T-helper 17 cell (primary cell): Measurements from ENCODE around the gene AKT3. TPM values are rescaled to one million over a fixed set of nuclear protein-coding genes. Genes with fewer than 3 reads are reported as not detected.

Experiments
- ATAC-seq: fragments of 150-1000 bp; cut with Tn5 transposase; 2 replicates; pipeline ENCODE4 v1.10.0; 2021; ENCODE audit warnings: mild to moderate bottlenecking, moderate library complexity
- DNase-seq, 3 donors: peaks; one replicate each; pipeline versions ENCODE4 v3.0.0 to v3.0.0-alpha.2; 2020 to 2021
- H3K9me3 ChIP-seq: one replicate; pipeline ENCODE4 v1.7.0; 2013; ENCODE audit warnings: low read length, mild to moderate bottlenecking; ENCODE audit not compliant: control insufficient read depth, poor library complexity, severe bottlenecking
- H3K27ac Mint-ChIP-seq: one replicate; pipeline ENCODE4 v1.8.0; 2022; ENCODE audit warnings: mild to moderate bottlenecking, moderate library complexity, mixed read lengths
- H3K27me3 Mint-ChIP-seq: one replicate; pipeline ENCODE4 v1.8.0; 2022; ENCODE audit warnings: mixed read lengths
- H3K36me3 Mint-ChIP-seq: one replicate; pipeline ENCODE4 v1.8.0; 2022; ENCODE audit warnings: low read depth, mixed read lengths
- H3K4me1 Mint-ChIP-seq: one replicate; pipeline ENCODE4 v1.8.0; 2022; ENCODE audit warnings: mild to moderate bottlenecking, mixed read lengths
- H3K4me3 Mint-ChIP-seq: one replicate; pipeline ENCODE4 v1.8.0; 2022; ENCODE audit warnings: mild to moderate bottlenecking, moderate library complexity, mixed read lengths
- total RNA-seq, 4 donors: library from RNA in 2 of 4; stranded (reverse) in 2 of 4; gene quantifications; one replicate each; pipeline ENCODE4 v1.2.3 and lab custom pipeline; 2022 to 2026

AKT3 gene
- total RNA-seq, 2 donors from 2014 or later: 96.0 to 103 TPM

DNA sequence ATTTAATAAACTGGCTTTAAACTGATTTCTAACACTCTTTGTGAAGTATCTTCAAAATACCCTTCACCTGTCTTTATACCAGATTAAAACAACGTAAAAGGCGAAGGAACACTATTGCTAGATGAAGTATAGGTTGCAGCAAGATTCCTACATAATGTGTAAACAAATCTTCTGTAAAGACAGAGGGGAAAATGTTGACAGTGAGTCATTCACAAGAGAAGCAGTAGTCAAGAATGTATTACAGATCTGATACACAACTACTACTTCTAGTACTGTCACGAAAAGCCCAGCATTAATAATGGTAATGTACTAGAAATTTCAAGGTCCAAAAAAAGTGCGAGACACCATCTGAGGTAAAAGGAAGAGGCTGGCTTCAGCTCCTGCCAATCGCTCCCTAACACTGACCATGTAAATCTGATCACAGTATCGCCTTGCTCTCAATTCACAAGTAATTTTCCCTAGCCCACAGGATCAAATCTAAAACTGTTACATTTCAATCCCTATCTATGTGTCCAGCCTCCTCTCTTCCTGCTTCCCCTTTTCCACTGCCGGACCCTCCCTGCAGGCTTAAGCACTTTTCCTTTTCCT is 290.4 kb downstream of the AKT3 start:
- DNase-seq: no peak
- no peaks in the 10 kb centered on the region for H3K27me3 Mint-ChIP-seq
- H3K9me3 ChIP-seq: peaks cover 2% of the 10 kb centered on the region
- ATAC-seq: no peak
- H3K4me3 Mint-ChIP-seq: no peak overlapping the region
- H3K27ac Mint-ChIP-seq: no peak overlapping the region
- H3K36me3 Mint-ChIP-seq: peaks cover 7% of the 10 kb centered on the region
- peaks cover 3% of the 10 kb centered on the region for H3K4me1 Mint-ChIP-seq

DNA sequence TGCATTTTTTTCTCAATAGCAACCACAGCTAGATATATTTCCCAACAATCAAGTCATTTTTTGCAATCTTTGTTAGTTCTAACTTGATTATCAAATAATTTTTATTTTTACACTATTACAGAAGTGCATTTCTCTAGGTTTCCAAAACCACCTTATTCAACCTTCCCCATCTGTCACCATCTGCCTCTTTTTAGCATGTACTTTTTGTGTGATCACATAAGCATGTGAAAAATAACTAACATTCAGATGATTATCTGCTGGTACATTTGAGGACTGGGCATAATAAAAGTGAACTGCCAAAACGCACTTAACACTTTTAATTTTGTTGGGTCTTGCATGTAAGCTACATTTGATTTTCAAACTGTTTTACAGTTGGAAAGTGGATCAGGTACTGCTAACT is 291.5 kb downstream of the AKT3 start:
- no peak for DNase-seq
- H3K4me3 Mint-ChIP-seq: no peak overlapping the region
- peaks cover 2% of the 10 kb centered on the region for H3K9me3 ChIP-seq
- H3K36me3 Mint-ChIP-seq: peaks cover 7% of the 10 kb centered on the region
- H3K27me3 Mint-ChIP-seq: no peaks in the 10 kb centered on the region
- no peak for ATAC-seq
- H3K27ac Mint-ChIP-seq: no peak overlapping the region
- H3K4me1 Mint-ChIP-seq: peaks cover 3% of the 10 kb centered on the region

- Mint-ChIP-seq H3K27me3 (no peaks in the 10 kb centered on the region), H3K4me1 (peaks cover 3% of the 10 kb centered on the region), H3K4me3 (no peak overlapping the region), H3K27ac (no peak overlapping the region), H3K36me3 (peaks cover 7% of the 10 kb centered on the region)
- DNase-seq (no peak), ATAC-seq (no peak)
- peaks cover 2% of the 10 kb centered on the region for H3K9me3 ChIP-seq
Measured at GRCh38 chr1:243557866-243558265, 292.2 kb downstream of the AKT3 start.

DNA sequence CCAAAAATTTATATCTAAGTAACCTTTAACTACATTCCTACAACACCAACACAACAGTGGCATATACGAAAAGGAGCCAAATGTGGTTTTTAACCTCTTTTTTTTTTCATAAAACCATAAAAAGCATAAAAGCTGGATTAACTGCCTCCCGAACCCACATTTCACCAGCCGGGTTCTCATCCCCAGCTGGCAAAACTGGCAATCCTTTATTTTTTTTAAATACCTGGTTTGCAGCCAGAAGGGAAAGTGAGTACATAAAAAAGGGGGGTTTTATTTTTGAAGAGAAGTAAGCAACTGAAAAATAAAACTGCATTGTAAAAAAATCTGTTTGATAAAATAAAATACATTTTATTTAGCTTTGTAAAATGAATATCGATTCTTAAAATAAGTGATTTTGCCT is 295.4 kb downstream of the AKT3 start:
- H3K4me3 Mint-ChIP-seq: no peak overlapping the region
- no peak overlapping the region for H3K27ac Mint-ChIP-seq
- no peaks in the 10 kb centered on the region for H3K27me3 Mint-ChIP-seq
- no peak for ATAC-seq
- no peak for DNase-seq
- H3K36me3 Mint-ChIP-seq: no peaks in the 10 kb centered on the region
- no peaks in the 10 kb centered on the region for H3K4me1 Mint-ChIP-seq
- H3K9me3 ChIP-seq: no peaks in the 10 kb centered on the region

GRCh38 chr1:243553090-243553489 is 297.0 kb downstream of the AKT3 start:
- Mint-ChIP-seq H3K36me3 (no peaks in the 10 kb centered on the region), H3K4me3 (no peak overlapping the region), H3K4me1 (peaks cover 3% of the 10 kb centered on the region), H3K27ac (no peak overlapping the region), H3K27me3 (no peaks in the 10 kb centered on the region)
- no peak for DNase-seq
- no peaks in the 10 kb centered on the region for H3K9me3 ChIP-seq
- ATAC-seq: no peak

- peaks cover 3% of the 10 kb centered on the region for H3K4me1 Mint-ChIP-seq
- H3K9me3 ChIP-seq: no peaks in the 10 kb centered on the region
- no peak overlapping the region for H3K4me3 Mint-ChIP-seq
- no peaks in the 10 kb centered on the region for H3K27me3 Mint-ChIP-seq
- ATAC-seq (no peak), DNase-seq (no peak)
- no peaks in the 10 kb centered on the region for H3K36me3 Mint-ChIP-seq
- H3K27ac Mint-ChIP-seq: no peak overlapping the region
Measured at GRCh38 chr1:243550276-243550675, 299.8 kb downstream of the AKT3 start.

DNA sequence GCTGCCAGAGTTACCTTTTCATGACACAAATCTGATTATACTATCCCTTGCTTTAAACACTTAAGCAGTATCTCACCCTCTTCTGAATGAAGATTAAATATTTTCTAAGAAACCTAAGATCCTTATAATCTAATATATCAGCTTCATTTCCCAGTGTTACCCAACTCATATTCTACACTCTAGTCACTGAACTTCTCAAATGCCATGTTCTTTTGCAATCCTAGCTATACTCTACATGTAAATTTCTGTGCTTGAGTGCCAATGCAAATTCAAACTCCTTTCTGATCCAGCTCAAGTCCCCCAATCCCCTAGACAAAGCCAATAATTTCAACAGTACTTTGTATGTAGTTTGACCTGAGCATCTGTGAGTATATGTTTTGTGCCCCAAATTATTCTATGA is 300.3 kb downstream of the AKT3 start:
- Mint-ChIP-seq H3K36me3 (no peaks in the 10 kb centered on the region), H3K27ac (no peak overlapping the region), H3K27me3 (no peaks in the 10 kb centered on the region), H3K4me3 (no peak overlapping the region), H3K4me1 (peaks cover 3% of the 10 kb centered on the region)
- ATAC-seq (no peak), DNase-seq (no peak)
- H3K9me3 ChIP-seq: no peaks in the 10 kb centered on the region

GRCh38 chr1:243549108-243549507 is 300.9 kb downstream of the AKT3 start:
- Mint-ChIP-seq H3K4me1 (peaks cover 3% of the 10 kb centered on the region), H3K27me3 (no peaks in the 10 kb centered on the region), H3K36me3 (peaks cover under 1% of the 10 kb centered on the region), H3K27ac (no peak overlapping the region), H3K4me3 (no peak overlapping the region)
- DNase-seq (no peak), ATAC-seq (no peak)
- no peaks in the 10 kb centered on the region for H3K9me3 ChIP-seq

DNA sequence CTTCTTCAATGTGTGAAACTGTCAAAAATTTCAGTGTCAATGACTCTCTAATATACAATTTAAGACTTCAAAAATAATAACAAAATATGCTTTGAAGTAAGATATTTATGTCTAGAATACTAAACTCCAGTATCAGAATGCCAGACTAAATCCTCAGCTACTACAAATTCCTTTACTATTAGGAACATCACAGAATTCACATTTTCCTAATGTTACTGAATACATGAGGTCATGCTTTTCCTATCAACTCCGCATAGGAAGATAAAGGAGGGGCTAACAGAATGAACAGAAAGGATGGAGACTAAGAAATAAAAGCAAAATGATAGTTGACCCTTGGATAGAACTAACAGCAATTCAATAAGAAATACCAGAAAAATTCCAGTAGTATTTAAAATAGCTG is 301.5 kb downstream of the AKT3 start:
- no peaks in the 10 kb centered on the region for H3K27me3 Mint-ChIP-seq
- DNase-seq (no peak), ATAC-seq (no peak)
- no peak overlapping the region for H3K4me3 Mint-ChIP-seq
- H3K9me3 ChIP-seq: no peaks in the 10 kb centered on the region
- H3K4me1 Mint-ChIP-seq: peaks cover 3% of the 10 kb centered on the region
- no peak overlapping the region for H3K27ac Mint-ChIP-seq
- H3K36me3 Mint-ChIP-seq: peaks cover 4% of the 10 kb centered on the region

DNA sequence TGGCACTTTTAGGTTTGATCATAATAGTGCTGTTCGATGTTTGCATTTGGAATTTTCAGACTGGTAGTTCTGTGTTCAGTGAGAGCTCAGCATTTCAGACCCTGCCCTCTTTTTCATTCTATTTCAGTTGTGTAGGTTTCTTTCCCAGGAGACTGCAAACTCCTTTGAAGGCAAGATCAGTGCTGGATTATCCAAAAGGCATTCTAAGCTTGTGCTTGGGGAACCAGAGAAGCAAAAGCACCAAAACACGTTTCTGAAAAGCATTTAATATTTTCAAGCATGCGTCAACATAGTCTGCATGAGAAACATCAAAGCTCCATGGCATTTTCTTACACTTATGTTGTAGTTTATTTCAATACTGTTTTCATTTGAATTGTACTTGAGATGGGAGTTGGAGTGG is 302.2 kb downstream of the AKT3 start:
- peaks cover 4% of the 10 kb centered on the region for H3K36me3 Mint-ChIP-seq

DNA sequence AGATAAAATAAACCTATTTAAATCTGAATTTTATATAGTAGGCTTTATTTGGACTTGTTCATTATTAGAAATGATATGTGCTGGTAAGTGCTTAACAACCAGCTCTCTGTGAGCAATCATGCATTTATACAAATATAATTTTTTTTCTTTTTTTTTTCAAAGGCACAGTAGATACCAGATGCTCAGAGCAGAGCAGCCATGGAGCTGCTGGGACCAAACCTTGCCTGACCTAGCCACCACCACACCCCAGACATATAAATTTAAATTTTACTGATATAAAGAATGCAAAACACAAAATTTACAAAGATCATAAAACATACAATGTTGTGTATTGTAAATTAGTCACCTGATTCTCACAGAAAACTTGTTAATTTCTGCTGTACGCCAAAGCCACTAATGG is 303.6 kb downstream of the AKT3 start:
- H3K9me3 ChIP-seq: no peaks in the 10 kb centered on the region
- H3K36me3 Mint-ChIP-seq: peaks cover 4% of the 10 kb centered on the region
- no peak overlapping the region for H3K4me3 Mint-ChIP-seq
- DNase-seq (no peak), ATAC-seq (no peak)
- H3K4me1 Mint-ChIP-seq: peaks cover 4% of the 10 kb centered on the region
- no peaks in the 10 kb centered on the region for H3K27me3 Mint-ChIP-seq
- peak overlapping the region; percentile 29 for H3K27ac Mint-ChIP-seq

More for the DNA sequence above, 302.2 kb downstream of the AKT3 start:
- Mint-ChIP-seq H3K27me3 (no peaks in the 10 kb centered on the region), H3K4me1 (peaks cover 3% of the 10 kb centered on the region), H3K27ac (no peak overlapping the region), H3K4me3 (no peak overlapping the region)
- no peak for ATAC-seq
- no peaks in the 10 kb centered on the region for H3K9me3 ChIP-seq
- no peak for DNase-seq

DNA sequence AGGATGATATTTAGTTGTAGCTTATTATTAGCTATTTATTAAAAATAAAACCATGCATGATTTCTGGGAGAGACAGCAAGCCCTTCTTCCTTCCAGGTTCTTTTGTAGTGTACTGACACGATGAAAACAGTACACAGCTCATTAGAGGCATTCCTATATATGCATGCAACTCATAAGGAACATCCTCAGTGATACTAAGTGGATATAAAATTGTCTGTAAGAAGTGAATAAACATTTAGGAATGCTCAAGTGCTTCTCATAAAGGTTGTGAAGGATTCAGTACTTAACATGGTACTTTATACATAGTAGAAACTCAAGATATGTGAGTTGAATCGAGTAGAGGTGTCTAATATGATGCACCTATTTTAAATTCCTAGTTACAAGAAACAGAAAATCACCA is 306.5 kb downstream of the AKT3 start:
- no peaks in the 10 kb centered on the region for H3K9me3 ChIP-seq
- Mint-ChIP-seq H3K27ac (no peak overlapping the region), H3K36me3 (peaks cover 4% of the 10 kb centered on the region), H3K4me3 (no peak overlapping the region), H3K27me3 (no peaks in the 10 kb centered on the region), H3K4me1 (peaks cover 6% of the 10 kb centered on the region)
- DNase-seq: no peak
- no peak for ATAC-seq

GRCh38 chr1:243542739-243543415 is 307.2 kb downstream of the AKT3 start:
- Mint-ChIP-seq H3K4me3 (no peak overlapping the region), H3K4me1 (peaks cover 6% of the 10 kb centered on the region), H3K36me3 (peaks cover 4% of the 10 kb centered on the region), H3K27me3 (no peaks in the 10 kb centered on the region), H3K27ac (no peak overlapping the region)
- ATAC-seq (no peak), DNase-seq (no peak)
- no peaks in the 10 kb centered on the region for H3K9me3 ChIP-seq

GRCh38 chr1:243539636-243540035 is 310.4 kb downstream of the AKT3 start:
- no peak overlapping the region for H3K4me3 Mint-ChIP-seq
- H3K36me3 Mint-ChIP-seq: peaks cover 10% of the 10 kb centered on the region
- no peaks in the 10 kb centered on the region for H3K9me3 ChIP-seq
- no peak overlapping the region for H3K27ac Mint-ChIP-seq
- no peaks in the 10 kb centered on the region for H3K27me3 Mint-ChIP-seq
- DNase-seq (no peak), ATAC-seq (no peak)
- peaks cover 6% of the 10 kb centered on the region for H3K4me1 Mint-ChIP-seq
